HS-27A (cell line): ENCODE measurements around the gene KCTD12.

Experiments used
- DNase-seq: peaks from one replicate; pipeline ENCODE4 v3.0.0-alpha.2; 2012; ENCODE audit warnings: low read depth, missing footprints

Gene KCTD12

GRCh38 chr13:76853921-76854608 lies 32.1 kb downstream of the KCTD12 start:
- no peak for DNase-seq

DNA sequence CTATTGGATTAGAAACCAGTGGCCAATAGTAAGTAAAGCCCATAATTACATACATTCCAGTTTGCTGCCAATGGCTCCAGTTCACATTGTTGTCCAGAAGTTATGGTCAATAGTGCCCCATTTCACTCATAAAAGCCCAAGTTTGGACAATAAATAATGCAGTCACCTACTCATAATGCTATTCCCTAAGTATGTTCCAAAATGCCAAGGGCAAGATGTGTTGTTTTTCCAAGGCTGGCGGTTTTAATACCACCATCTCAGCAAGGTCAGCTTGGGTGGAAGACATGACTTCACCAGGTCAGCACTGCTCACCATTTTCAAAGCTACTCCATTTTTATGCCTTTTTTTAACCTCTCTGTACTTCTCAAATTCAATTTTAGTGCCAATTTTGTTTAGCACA lies 32.7 kb downstream of the KCTD12 start:
- DNase-seq: no peak

DNA sequence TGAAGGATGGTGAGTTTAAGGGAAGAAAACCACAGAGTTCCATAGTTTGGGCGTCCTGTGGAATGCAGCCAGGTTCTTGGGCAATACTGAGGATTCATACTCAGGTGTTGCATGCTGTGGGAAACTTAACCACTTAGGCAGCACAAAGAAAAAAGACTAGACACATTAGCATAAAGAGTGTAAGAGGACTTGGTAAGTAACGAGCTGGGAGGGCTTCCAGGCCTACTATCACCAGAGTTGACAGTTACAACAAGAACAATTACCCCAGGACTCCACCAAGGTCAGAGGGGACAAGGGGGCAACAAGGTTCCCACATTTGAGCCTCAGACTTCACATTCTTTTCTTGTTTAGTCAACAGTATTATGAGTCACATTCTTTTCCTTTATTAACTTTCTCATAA lies 33.2 kb downstream of the KCTD12 start:
- no peak for DNase-seq

GRCh38 chr13:76851961-76852360 lies 34.2 kb downstream of the KCTD12 start:
- DNase-seq: no peak

DNA sequence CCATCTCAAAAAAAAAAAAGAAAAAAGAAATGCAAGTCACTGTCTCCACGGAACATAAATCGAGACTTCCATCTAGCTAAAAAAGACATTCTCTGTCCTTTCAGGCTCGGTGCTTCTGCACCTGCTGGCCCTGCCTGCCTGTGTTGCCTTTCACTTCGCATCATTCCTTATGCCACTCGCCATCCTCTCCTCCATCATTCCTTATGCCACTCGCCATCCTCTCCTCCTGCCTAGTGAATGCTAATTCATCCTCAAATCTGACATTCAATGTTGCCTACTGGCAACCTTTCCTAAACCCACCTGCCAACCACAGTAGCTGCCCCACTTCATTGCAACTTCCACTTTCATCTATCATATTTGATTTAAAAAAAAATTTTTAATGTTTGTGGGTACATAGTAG lies 36.7 kb downstream of the KCTD12 start:
- no peak for DNase-seq

GRCh38 chr13:76848596-76848995 lies 37.6 kb downstream of the KCTD12 start:
- no peak for DNase-seq

DNA sequence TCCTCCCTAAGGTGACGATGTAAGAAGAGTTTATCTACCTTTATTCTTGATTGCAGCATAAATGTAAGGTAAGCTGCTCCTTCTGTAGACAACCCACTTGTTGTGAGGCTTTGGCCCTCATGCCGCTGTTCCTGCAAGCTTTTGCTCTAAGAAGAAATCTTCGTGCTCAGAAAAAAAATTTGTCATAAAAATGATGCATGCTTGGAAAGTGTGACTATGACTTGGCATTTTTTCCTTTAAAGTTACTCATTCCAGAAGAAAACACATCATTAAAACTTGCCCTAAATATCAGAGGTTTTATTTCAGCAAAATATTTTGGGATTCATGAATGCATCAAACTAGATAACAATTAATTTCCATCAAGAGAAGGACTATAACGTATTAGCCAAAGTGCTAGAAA lies 39.8 kb downstream of the KCTD12 start:
- no peak for DNase-seq

DNA sequence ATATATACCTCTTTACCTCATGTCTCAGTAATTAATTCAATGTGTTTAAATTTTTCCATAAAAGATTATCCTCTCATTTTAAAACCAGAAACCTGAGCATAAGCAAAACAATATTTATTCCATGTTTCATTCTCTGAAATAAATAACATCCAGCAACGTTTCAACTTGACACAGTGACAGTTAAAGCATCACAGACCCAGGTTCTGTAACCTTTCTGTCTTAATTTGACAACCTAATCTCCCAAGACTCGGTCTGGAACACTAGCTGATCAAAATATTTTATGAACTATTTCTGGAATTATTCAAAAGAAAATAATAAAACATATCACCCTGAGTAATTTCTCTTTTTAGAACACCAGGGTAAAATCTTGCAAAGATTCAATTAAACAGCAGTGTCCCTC lies 40.3 kb downstream of the KCTD12 start:
- no peak for DNase-seq

DNA sequence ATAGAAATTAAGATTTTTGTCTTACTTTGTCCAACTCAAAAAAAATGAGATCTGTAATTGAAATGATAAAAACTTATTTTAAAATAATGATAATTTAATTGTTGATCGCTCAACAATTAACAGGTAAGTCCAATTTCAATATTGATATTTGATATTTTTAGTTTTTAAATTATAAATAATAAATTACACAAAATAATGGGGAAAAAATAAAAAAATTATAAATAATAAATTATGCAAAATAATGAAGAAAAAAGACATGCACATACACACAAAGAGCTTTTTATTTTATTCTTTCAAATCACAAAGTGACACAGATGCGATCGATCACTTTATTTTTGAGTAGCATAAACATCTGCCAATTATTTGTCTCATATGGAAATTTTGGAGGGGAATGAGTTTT lies 40.8 kb downstream of the KCTD12 start:
- no peak for DNase-seq

DNA sequence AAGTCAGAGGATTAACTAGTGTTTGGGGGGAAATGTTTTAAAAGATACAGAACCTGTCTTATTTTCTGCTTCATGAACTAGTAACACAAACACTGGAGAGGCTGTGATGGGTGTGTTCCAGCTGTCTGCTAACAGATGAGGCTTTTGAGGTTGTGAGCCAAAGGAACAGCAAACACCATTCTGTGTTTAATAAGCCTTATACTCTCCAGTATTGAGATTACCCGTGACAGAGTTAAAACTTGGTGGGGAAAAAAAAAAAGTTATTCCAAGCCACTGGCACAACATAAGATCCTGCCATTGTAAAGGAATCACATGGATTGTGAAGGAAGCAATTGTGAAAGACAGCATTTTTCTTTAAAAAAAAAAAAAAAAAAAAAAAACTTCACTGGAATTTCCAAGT lies 48.4 kb downstream of the KCTD12 start:
- DNase-seq: no peak

- no peak for DNase-seq
These were observed 49.9 kb downstream of the KCTD12 start for GRCh38 chr13:76836311-76836710.

DNA sequence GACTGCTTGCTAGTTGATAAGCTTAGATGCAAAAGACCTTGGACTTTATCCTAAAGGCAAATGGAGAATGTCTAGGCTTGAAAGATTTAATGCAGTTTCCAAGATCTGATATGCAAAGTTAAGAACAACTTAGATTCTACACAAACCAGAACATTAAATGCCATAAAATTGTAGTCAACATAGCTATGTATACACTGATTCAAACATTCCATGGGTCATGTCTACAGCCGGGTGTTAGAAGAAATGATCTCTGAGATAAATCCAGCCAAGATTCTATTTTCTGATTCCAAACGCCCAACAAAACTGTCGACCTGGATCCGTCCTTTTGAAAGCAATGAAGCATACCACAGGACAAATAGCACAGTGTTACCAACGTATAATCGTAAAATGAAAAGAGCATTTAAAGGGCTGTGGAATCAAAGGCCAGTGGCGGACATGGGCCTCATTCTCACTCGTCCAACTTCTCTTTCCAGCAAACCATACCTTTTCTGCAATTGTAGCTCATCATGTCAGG lies 52.7 kb downstream of the KCTD12 start:
- no peak for DNase-seq

DNA sequence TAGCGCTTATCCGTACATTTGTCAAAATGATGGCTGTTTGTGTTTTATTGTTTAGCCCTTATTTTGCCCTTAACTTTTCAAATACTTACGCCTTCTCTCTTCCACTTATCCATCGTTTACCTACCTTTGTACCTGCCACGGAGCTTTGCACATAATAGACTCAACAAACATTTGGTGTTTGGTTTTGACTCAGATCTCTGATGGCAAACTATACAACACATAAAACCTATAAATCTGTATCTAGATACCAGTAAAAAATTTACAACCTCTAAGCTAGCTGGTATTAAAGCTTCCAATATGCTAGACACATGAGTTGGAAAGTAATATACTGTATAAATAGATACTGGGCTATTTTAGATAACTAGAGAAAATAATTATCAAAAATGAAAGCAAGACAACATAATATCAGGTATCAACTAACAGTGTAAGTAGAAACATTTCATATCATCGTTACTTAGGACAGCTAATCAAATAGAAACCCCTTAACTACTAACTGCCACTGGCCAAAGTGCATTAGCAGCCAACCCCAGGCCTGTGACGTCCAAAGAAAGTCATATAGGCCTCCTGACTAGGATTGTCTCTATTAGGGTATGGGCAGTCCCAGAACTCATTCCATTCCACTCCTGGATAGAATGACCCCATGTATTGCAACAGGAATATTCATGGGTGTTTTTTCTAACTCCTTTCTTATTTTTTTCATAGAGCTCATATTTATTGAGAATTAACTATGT lies 53.8 kb downstream of the KCTD12 start:
- no peak for DNase-seq

DNA sequence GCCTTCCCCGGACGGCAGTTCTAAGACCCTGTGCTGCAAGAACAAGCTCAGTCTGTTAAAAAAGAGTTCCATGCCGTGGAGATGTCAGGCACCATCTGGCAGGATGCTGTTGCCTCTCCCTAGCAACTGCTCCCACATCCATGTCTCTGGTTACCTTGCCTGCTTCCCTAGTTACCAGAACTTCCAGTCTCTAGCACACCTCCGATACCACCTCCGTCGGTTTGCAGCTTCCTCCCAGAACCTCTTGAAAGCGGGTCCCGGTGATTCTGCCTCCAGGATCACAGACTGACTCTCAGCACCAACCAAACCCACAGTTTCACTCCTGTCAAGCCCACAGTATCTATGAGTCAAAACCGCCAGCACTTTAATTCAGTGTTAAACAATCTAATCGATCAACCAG lies 55.4 kb downstream of the KCTD12 start:
- DNase-seq: no peak
